ENCODE results near the gene KDM7A. TPM values are rescaled to one million over a fixed set of nuclear protein-coding genes. Genes with fewer than 3 reads are reported as not detected.

KDM7A gene
- total and polyA plus RNA-seq, 2 of the 4 experiments (the other 2 are of a cell fraction): 1.5 to 2.3 TPM

- Histone ChIP-seq H3K14ac (replicated peaks; ENCODE audit: low read depth, low read length) (no peak overlapping the region), H3K23ac (ENCODE audit: low read depth, low read length) (no peak overlapping the region), H3K4me1 (ENCODE audit: control insufficient read depth, insufficient read depth, low read length) (no peaks in the 10 kb centered on the region), H4K91ac (ENCODE audit: insufficient read depth, low read depth, low read length) (no peak overlapping the region), H3K27me3 (ENCODE audit: control insufficient read depth, insufficient read depth, low read length) (peaks cover 21% of the 10 kb centered on the region), H2BK5ac (ENCODE audit: low read depth, low read length, poor library complexity, severe bottlenecking) (no peak overlapping the region), H2AFZ (replicated peaks; ENCODE audit: low read length, poor library complexity) (no peak overlapping the region), H3K9me1 (ENCODE audit: insufficient read depth, low read length) (no peaks in the 10 kb centered on the region), H3K4me2 (ENCODE audit: low read depth, low read length) (no peak overlapping the region), H3K4ac (ENCODE audit: low read depth, low read length) (no peak overlapping the region), H3K27ac (ENCODE audit: insufficient read depth, low read length) (no peak overlapping the region), H4K5ac (ENCODE audit: low read depth, low read length) (no peak overlapping the region), H2BK120ac (ENCODE audit: low read depth, low read length) (no peak overlapping the region), H3K36me3 (ENCODE audit: control insufficient read depth, insufficient read depth, low read length) (no peaks in the 10 kb centered on the region), H4K20me1 (ENCODE audit: insufficient read depth, low read length) (no peaks in the 10 kb centered on the region), H3K79me1 (ENCODE audit: low read depth in 1 of 2, low read length in 2 of 2) (no peaks in the 10 kb centered on the region), H3K56ac (ENCODE audit: extremely low read depth, insufficient read depth, low read length) (no peak overlapping the region), H3K9ac (ENCODE audit: low read depth, low read length) (no peak overlapping the region), H2AK9ac (replicated peaks; ENCODE audit: low read depth, low read length, poor library complexity) (no peak overlapping the region), H3K18ac (ENCODE audit: low read depth, low read length) (no peak overlapping the region), H2BK15ac (ENCODE audit: low read depth, low read length) (no peak overlapping the region), H3K4me3 (ENCODE audit: insufficient read depth, low read depth, low read length) (no peak overlapping the region), H3K9me3 (ENCODE audit: control insufficient read depth, insufficient read depth, low read length) (peaks cover 7% of the 10 kb centered on the region; the same call in 1 of the 2 replicates), H4K8ac (ENCODE audit: low read depth in 2 of 2, low read length in 2 of 2) (no peak overlapping the region), H2AK5ac (ENCODE audit: low read depth, low read length) (no peak overlapping the region), H2BK20ac (ENCODE audit: low read depth, low read length) (no peak overlapping the region)
- ChIA-PET POLR2A (ENCODE audit: unreplicated experiment) (no interaction called here), CTCF (no interaction called here)
- DNase-seq: no peak
- TF ChIP-seq RAD21 (IDR thresholded peaks at IDR 0.05; ENCODE audit: low read length) (no peak), SMC3 (IDR thresholded peaks at IDR 0.05; ENCODE audit: low read depth, low read length) (no peak), CEBPB (IDR thresholded peaks at IDR 0.05; ENCODE audit: low read depth, low read length) (no peak), MAZ (IDR thresholded peaks at IDR 0.05; ENCODE audit: borderline replicate concordance, low read depth, low read length) (no peak), POLR2A (IDR thresholded peaks at IDR 0.05; ENCODE audit: low read depth, low read length) (no peak), FOS (IDR thresholded peaks at IDR 0.05; ENCODE audit: low read depth, low read length) (no peak)
- intact Hi-C loops (cut with micrococcal nuclease) (no loop called here), in situ Hi-C loops (cut with MboI; ENCODE audit: low sequenced_read_pairs) (no loop called here), dilution Hi-C loops (cut with HindIII; ENCODE audit: low sequenced_read_pairs, unreplicated experiment) (no loop called here)
- 40% methylated on average over 1 of the region's 3 CpGs; no CpG with 5 or more reads in 1 of the 2 experiments for WGBS, 2 experiments (ENCODE audit: extremely low coverage in 2 of 2, insufficient read length in 1 of 2)
- no peak for ATAC-seq (ENCODE audit: low read depth)
- no TSS peak for BruUV-seq (replicated peaks)
Observed at GRCh38 chr7:140213684-140214074, 36.9 kb upstream of the KDM7A start.
